ENCODE results near the gene ABHD17C.

The ABHD17C gene

DNA sequence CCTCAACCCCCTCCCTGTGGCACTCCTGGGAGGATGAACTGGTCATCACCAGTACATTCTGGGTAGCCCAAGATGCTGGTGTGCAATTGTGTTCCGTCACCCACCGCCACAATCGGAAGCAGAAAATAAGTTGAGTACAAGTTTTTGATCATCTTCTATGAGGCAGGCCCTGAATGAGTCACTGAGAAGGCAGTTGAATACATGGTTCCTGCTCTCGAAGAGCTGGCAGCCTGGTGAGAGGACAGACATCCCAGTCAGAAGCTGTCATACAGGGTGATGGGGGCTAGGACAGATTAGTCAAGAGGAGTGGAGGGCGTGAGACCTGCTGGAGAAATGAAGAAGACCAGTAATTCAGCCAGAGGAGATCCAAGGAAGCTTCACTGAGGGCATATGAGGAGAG, 90.2 kb downstream of the ABHD17C start:
- TF ChIP-seq, protein P1, sequence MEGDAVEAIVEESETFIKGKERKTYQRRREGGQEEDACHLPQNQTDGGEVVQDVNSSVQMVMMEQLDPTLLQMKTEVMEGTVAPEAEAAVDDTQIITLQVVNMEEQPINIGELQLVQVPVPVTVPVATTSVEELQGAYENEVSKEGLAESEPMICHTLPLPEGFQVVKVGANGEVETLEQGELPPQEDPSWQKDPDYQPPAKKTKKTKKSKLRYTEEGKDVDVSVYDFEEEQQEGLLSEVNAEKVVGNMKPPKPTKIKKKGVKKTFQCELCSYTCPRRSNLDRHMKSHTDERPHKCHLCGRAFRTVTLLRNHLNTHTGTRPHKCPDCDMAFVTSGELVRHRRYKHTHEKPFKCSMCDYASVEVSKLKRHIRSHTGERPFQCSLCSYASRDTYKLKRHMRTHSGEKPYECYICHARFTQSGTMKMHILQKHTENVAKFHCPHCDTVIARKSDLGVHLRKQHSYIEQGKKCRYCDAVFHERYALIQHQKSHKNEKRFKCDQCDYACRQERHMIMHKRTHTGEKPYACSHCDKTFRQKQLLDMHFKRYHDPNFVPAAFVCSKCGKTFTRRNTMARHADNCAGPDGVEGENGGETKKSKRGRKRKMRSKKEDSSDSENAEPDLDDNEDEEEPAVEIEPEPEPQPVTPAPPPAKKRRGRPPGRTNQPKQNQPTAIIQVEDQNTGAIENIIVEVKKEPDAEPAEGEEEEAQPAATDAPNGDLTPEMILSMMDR (IDR thresholded peaks at IDR 0.05; ENCODE audit: insufficient read depth, low read length, poor library complexity, severe bottlenecking), result no peak
- H3K36me3 ChIP-seq (ENCODE audit: control insufficient read depth, insufficient read depth, low read length), result no peaks in the 10 kb centered on the region
- no peak overlapping the region for H3K4me3 ChIP-seq (replicated peaks; ENCODE audit: low read depth, low read length)
- H3K27me3 ChIP-seq (replicated peaks; ENCODE audit: control insufficient read depth, insufficient read depth, low read length), result peaks cover 5% of the 10 kb centered on the region; the same call in 1 of the 2 replicates
- no peak for DNase-seq (ENCODE audit: extremely low read depth, insufficient read length)

DNA sequence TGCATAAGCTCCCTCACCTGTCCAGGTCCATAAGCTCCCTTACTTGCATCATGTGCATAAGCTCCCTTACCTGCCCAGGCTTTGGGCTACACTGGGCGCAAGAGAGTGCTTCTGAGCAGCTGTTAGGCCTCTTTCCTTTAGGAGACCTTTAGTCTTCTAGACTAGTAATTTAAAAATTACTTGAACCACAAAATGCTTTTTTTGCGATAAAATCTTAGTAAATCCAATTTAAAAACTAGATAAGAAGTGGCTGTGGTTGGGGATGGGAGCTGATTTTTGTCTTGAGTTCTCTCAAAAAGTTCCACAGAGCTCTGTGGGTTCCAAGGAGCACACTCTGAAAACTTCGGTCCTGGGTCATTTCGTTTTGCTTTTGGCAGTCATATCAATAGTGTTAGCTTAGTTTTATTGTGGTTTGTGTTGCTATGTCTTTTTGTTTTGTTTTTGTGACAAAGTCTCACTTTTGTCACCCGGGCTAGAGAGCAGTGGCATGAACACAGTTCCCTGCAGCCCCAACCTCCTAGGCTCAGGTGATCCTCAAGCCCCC, 90.8 kb downstream of the ABHD17C start:
- DNase-seq (ENCODE audit: extremely low read depth, insufficient read length), result no peak
- Histone ChIP-seq H3K36me3 (ENCODE audit: control insufficient read depth, insufficient read depth, low read length) (no peaks in the 10 kb centered on the region), H3K27me3 (replicated peaks; ENCODE audit: control insufficient read depth, insufficient read depth, low read length) (peaks cover 5% of the 10 kb centered on the region; the same call in 1 of the 2 replicates), H3K4me3 (replicated peaks; ENCODE audit: low read depth, low read length) (no peak overlapping the region)
- TF ChIP-seq, protein P1 (IDR thresholded peaks at IDR 0.05; ENCODE audit: insufficient read depth, low read length, poor library complexity, severe bottlenecking), result no peak

DNA sequence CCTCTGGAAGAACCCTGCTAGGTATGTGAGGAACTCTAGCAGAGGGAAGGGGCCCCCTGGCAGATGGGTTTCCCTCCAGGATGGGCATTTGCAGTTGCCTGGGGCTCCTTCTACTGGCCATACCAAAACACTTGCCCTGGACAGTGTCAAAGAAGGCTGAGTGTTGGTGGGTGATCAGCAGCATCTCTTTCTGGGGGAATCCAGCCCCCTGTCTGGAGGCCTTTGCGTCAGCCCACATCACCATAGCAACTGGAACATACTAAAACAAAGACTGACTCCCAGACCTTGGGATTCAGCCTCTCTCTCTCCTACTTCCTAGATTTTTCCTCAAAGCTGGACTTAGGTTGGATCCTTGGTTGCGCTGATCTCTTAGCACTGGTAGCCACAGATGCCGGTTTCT, 92.2 kb downstream of the ABHD17C start:
- Histone ChIP-seq H3K4me3 (replicated peaks; ENCODE audit: low read depth, low read length) (no peak overlapping the region), H3K27me3 (replicated peaks; ENCODE audit: control insufficient read depth, insufficient read depth, low read length) (peaks cover 7% of the 10 kb centered on the region), H3K36me3 (ENCODE audit: control insufficient read depth, insufficient read depth, low read length) (no peaks in the 10 kb centered on the region)
- TF ChIP-seq, protein P1 (IDR thresholded peaks at IDR 0.05; ENCODE audit: insufficient read depth, low read length, poor library complexity, severe bottlenecking), result no peak
- DNase-seq (ENCODE audit: extremely low read depth, insufficient read length), result no peak

DNA sequence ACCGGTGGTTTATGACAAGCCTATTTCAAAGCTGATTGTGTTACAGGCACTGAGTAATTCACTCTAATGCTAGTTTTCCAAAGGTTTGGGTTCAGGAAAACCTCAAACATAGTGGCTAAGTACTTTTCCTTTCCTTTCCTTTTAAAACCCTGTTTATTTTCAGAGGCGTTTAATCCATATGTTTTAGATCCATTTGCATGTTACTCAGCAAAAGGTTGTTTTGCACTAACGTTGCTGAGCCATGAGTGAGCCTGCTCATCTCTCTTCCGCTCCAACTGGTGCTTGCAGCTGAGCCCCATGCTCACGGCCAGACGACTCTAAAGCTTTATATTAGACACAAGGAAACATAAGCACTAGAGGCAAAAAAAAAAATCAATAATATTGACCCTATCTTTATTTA, 93.4 kb downstream of the ABHD17C start:
- Histone ChIP-seq H3K27me3 (replicated peaks; ENCODE audit: control insufficient read depth, insufficient read depth, low read length) (peaks cover 9% of the 10 kb centered on the region), H3K36me3 (ENCODE audit: control insufficient read depth, insufficient read depth, low read length) (no peaks in the 10 kb centered on the region), H3K4me3 (replicated peaks; ENCODE audit: low read depth, low read length) (no peak overlapping the region)
- no peak for DNase-seq (ENCODE audit: extremely low read depth, insufficient read length)
- TF ChIP-seq, protein P1 (IDR thresholded peaks at IDR 0.05; ENCODE audit: insufficient read depth, low read length, poor library complexity, severe bottlenecking), result no peak

DNA sequence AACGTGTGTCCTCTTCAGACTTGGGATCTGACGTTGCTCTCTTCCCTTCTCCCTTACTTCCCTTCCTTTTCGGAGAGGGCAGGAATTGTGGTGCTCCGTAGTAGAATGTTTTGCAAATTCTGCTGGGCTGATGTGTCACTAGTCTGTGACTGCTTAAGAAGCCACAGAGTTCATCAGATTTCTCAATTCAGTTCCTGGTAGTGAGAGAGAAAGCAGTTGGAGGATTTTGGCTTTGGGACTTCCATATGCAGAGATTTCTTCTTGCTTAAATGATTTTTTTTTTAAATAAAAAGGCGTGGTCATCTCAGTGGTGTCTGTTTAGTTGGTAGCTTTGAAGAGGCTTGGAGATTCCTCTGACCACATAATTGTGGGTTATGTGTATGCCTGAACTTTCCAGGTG, 94.2 kb downstream of the ABHD17C start:
- no peak for DNase-seq (ENCODE audit: extremely low read depth, insufficient read length)
- Histone ChIP-seq H3K4me3 (replicated peaks; ENCODE audit: low read depth, low read length) (no peak overlapping the region), H3K27me3 (replicated peaks; ENCODE audit: control insufficient read depth, insufficient read depth, low read length) (peaks cover 9% of the 10 kb centered on the region), H3K36me3 (ENCODE audit: control insufficient read depth, insufficient read depth, low read length) (no peaks in the 10 kb centered on the region)
- TF ChIP-seq, protein P1 (IDR thresholded peaks at IDR 0.05; ENCODE audit: insufficient read depth, low read length, poor library complexity, severe bottlenecking), result no peak

DNA sequence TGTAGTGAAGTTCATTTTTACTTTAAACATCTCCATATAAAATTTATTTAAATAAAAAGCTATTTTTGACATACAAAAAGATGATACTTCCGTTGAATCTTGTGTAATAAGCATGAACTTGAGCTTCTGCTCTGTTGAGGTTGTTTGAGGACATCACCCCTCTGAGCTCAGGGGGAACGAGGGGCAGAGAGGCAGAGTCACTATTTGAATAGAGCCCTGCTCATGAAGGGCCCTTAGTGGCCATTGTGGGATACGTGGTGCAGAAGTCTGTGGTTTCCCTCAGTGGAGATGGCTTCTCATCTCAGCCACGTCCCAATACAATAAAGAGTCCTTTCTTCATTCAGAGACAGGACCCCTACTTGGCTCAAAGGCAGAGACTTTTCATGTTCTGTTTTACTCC, 94.7 kb downstream of the ABHD17C start:
- H3K36me3 ChIP-seq (ENCODE audit: control insufficient read depth, insufficient read depth, low read length), result no peaks in the 10 kb centered on the region
- no peak overlapping the region for H3K4me3 ChIP-seq (replicated peaks; ENCODE audit: low read depth, low read length)
- peaks cover 9% of the 10 kb centered on the region for H3K27me3 ChIP-seq (replicated peaks; ENCODE audit: control insufficient read depth, insufficient read depth, low read length)
- TF ChIP-seq, protein P1 (IDR thresholded peaks at IDR 0.05; ENCODE audit: insufficient read depth, low read length, poor library complexity, severe bottlenecking), result no peak
- DNase-seq (ENCODE audit: extremely low read depth, insufficient read length), result no peak
